Muscle of leg (tissue), 11 donors: ENCODE results near the gene OCRL. TPM values are rescaled to one million over a fixed set of nuclear protein-coding genes. Genes with fewer than 3 reads are reported as not detected.

Experiments used
- DNase-seq: peaks from one replicate; pipeline ENCODE4 v3.0.0; 2013
- H3K27ac ChIP-seq: one replicate; pipeline ENCODE4 v1.5.1; 2013; ENCODE audit warnings: mild to moderate bottlenecking, low read length, control low read depth
- H3K27me3 ChIP-seq: one replicate; pipeline ENCODE4 v1.6.1; 2013; ENCODE audit warnings: low read length; ENCODE audit not compliant: control insufficient read depth, insufficient read depth
- H3K36me3 ChIP-seq: one replicate; pipeline ENCODE4 v1.6.1; 2013; ENCODE audit warnings: low read length; ENCODE audit not compliant: control insufficient read depth, insufficient read depth
- H3K4me1 ChIP-seq: one replicate; pipeline ENCODE4 v1.6.1; 2013; ENCODE audit warnings: low read length; ENCODE audit not compliant: control insufficient read depth, insufficient read depth
- H3K4me3 ChIP-seq: one replicate; pipeline ENCODE4 v1.5.1; 2013; ENCODE audit warnings: low read length, control low read depth
- H3K9me3 ChIP-seq: replicated peaks from 2 replicates; pipeline ENCODE4 v1.6.1; 2013; ENCODE audit warnings: low read depth, low read length; ENCODE audit not compliant: control insufficient read depth
- WGBS: methylation state at CpG from one replicate; pipeline ENCODE4 v1.1.5; 2013; ENCODE audit warnings: missing lambda C conversion rate; ENCODE audit not compliant: insufficient coverage; 5-methylcytosine and 5-hydroxymethylcytosine counted together
- polyA plus RNA-seq, 8 donors: library from polyadenylated mRNA; unstranded; fragments of 120-200 nt; gene quantifications; one replicate each; pipeline versions ENCODE4 v1.2.1 to v1.2.3, GENCODE V29; 2013; ENCODE audit warnings: inconsistent platforms in 1 of 8, low replicate concordance in 1 of 8; ENCODE audit not compliant: insufficient read length in 8 of 8, insufficient read depth in 1 of 8
- total RNA-seq: library from RNA; stranded (reverse); fragments of 120-200 nt; gene quantifications from one replicate; pipeline ENCODE4 v1.2.4, GENCODE V29; 2013

The OCRL gene
- total and polyA plus RNA-seq, 9 donors: 7.7 to 17.3 (median 12.7) TPM

DNA sequence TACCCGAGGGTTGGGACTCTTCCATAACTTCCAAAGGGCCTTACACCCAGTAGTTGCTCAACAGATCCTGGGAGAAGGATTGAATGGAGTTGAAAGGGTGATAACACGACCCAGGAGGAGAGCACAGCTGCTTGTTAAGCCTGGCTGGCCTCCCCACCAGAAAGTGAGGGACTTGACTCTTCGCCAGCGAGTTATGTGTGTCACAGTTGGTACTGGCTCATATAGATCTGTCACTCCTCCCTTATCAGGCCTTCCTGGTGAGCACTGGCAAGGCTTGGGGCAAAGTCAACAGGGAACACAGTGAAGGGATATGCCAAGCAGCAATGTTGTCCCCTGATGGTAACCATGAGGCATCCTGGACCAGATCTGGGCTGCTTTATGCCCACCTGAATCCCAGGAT lies 78.9 kb downstream of the OCRL start:
- DNase-seq: peak; percentile 58
- no peaks in the 10 kb centered on the region for H3K36me3 ChIP-seq
- H3K27ac ChIP-seq: peak overlapping the region; percentile 13
- WGBS: 70% methylated on average over 3 of the region's 4 CpGs
- no peaks in the 10 kb centered on the region for H3K9me3 ChIP-seq
- peaks cover 15% of the 10 kb centered on the region for H3K27me3 ChIP-seq
- H3K4me1 ChIP-seq: peaks cover 30% of the 10 kb centered on the region
- no peak overlapping the region for H3K4me3 ChIP-seq

GRCh38 chrX:129622757-129623301 lies 82.8 kb downstream of the OCRL start:
- Histone ChIP-seq H3K9me3 (no peaks in the 10 kb centered on the region), H3K36me3 (no peaks in the 10 kb centered on the region), H3K4me1 (peaks cover 16% of the 10 kb centered on the region), H3K27me3 (peaks cover 15% of the 10 kb centered on the region), H3K4me3 (no peak overlapping the region), H3K27ac (no peak overlapping the region)
- WGBS: 46% methylated on average over 7 of the region's 10 CpGs
- DNase-seq: no peak

- no peak for DNase-seq
- Histone ChIP-seq H3K4me1 (peaks cover 21% of the 10 kb centered on the region), H3K36me3 (no peaks in the 10 kb centered on the region), H3K27me3 (peaks cover 17% of the 10 kb centered on the region), H3K27ac (no peak overlapping the region), H3K9me3 (no peaks in the 10 kb centered on the region), H3K4me3 (no peak overlapping the region)
- WGBS: no CpG with 5 or more reads among the region's 3 CpGs
Measured at GRCh38 chrX:129626026-129626425, 86.0 kb downstream of the OCRL start.

- DNase-seq: peak; percentile 73
- Histone ChIP-seq H3K36me3 (no peaks in the 10 kb centered on the region), H3K9me3 (no peaks in the 10 kb centered on the region), H3K27ac (peak overlapping the region; percentile 51), H3K4me3 (no peak overlapping the region), H3K27me3 (peaks cover 24% of the 10 kb centered on the region), H3K4me1 (peaks cover 15% of the 10 kb centered on the region)
- 64% methylated on average over 4 of the region's 7 CpGs for WGBS
Measured at GRCh38 chrX:129629837-129630236, 89.8 kb downstream of the OCRL start.

GRCh38 chrX:129631849-129632248 lies 91.8 kb downstream of the OCRL start:
- 90% methylated on average over 5 of the region's 5 CpGs for WGBS
- DNase-seq: no peak
- H3K27me3 ChIP-seq: peaks cover 29% of the 10 kb centered on the region

GRCh38 chrX:129632443-129632842 lies 92.4 kb downstream of the OCRL start:
- no CpG with 5 or more reads among the region's 7 CpGs for WGBS

More at GRCh38 chrX:129631849-129632248, 91.8 kb downstream of the OCRL start:
- Histone ChIP-seq H3K27ac (no peak overlapping the region), H3K4me3 (no peak overlapping the region), H3K36me3 (no peaks in the 10 kb centered on the region), H3K4me1 (peaks cover 15% of the 10 kb centered on the region), H3K9me3 (no peaks in the 10 kb centered on the region)

GRCh38 chrX:129634541-129634940 lies 94.5 kb downstream of the OCRL start:
- no peaks in the 10 kb centered on the region for H3K36me3 ChIP-seq
- peaks cover 34% of the 10 kb centered on the region for H3K27me3 ChIP-seq
- 63% methylated on average over 6 of the region's 7 CpGs for WGBS
- no peak for DNase-seq
- no peaks in the 10 kb centered on the region for H3K9me3 ChIP-seq
- no peak overlapping the region for H3K27ac ChIP-seq
- H3K4me1 ChIP-seq: peaks cover 17% of the 10 kb centered on the region
- H3K4me3 ChIP-seq: no peak overlapping the region

More at GRCh38 chrX:129632443-129632842, 92.4 kb downstream of the OCRL start:
- no peak overlapping the region for H3K4me3 ChIP-seq
- H3K4me1 ChIP-seq: peaks cover 17% of the 10 kb centered on the region
- H3K9me3 ChIP-seq: no peaks in the 10 kb centered on the region
- H3K36me3 ChIP-seq: no peaks in the 10 kb centered on the region
- peaks cover 29% of the 10 kb centered on the region for H3K27me3 ChIP-seq
- DNase-seq: peak; percentile 39
- no peak overlapping the region for H3K27ac ChIP-seq

DNA sequence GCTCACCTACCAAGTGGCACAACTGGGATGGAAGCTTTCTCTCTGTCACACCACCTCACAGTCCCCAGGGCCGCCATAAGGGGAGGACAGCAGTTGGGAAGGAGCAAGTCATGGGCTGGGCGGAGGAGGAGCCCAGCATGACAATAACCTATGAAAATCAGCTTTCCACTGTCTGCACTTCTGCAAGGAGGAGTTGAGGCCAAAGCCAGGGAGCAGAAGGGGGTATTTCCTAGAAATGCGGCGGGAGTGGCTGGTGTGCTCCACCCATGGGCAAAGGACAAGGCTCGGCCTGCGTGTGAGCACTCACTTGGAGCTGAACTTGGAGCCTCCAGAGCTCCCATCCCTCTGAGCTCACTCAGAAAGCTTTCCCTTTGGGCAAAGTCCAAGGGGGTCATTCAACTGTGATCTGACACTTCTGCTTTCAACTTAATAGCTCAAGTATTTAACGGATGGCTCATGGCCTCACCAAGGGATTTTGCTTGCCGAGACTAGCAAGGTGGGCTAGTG lies 96.2 kb downstream of the OCRL start:
- Histone ChIP-seq H3K9me3 (no peaks in the 10 kb centered on the region), H3K27me3 (peaks cover 40% of the 10 kb centered on the region), H3K4me1 (peaks cover 9% of the 10 kb centered on the region), H3K4me3 (no peak overlapping the region), H3K27ac (no peak overlapping the region), H3K36me3 (no peaks in the 10 kb centered on the region)
- 77% methylated on average over 3 of the region's 8 CpGs for WGBS
- no peak for DNase-seq

DNA sequence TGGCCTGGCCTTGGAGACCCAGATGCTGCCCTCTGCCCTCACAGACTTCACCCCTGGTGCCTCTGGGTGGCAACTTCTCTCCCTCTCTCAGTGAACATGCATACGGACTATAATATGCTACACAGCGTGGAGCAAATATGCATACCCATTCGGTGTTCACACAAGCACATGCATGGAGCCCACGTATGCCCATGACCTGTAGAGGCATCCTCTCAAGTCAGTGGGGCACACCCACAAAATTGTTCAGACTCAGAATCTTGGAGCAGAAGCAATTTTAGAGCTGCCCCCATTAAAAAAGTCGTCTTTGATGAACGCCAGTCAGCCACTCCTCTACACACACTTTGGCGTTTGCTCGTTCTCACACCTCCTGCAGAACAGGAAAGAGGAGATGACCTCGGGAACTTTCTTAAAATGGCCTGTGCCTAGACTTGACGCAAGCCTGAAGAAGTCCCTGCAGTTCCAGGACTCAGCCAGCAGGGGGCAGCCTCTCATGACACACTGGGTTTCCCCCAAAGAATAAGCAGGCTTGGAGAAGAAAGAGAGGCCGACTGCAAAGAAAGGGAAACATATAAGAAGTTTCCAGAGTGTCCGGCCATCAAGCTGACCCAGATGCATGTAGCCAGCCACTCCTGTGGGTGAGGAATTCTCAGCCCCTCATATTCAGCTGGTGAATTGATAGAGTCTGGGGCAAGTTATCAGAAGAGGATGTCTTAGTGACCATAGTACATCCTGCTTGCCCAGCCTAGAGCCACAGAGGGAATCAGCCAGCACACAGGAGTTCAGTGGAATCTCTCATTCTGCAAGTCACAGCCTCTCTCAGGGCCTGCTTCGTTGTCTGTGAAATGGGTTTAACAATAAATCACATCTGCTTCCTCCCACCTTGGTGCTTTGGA lies 97.4 kb downstream of the OCRL start:
- Histone ChIP-seq H3K36me3 (no peaks in the 10 kb centered on the region), H3K27me3 (peaks cover 40% of the 10 kb centered on the region), H3K27ac (no peak overlapping the region), H3K4me1 (peaks cover 13% of the 10 kb centered on the region), H3K9me3 (no peaks in the 10 kb centered on the region), H3K4me3 (no peak overlapping the region)
- peak; percentile 72 for DNase-seq
- 20% methylated on average over 6 of the region's 13 CpGs for WGBS

DNA sequence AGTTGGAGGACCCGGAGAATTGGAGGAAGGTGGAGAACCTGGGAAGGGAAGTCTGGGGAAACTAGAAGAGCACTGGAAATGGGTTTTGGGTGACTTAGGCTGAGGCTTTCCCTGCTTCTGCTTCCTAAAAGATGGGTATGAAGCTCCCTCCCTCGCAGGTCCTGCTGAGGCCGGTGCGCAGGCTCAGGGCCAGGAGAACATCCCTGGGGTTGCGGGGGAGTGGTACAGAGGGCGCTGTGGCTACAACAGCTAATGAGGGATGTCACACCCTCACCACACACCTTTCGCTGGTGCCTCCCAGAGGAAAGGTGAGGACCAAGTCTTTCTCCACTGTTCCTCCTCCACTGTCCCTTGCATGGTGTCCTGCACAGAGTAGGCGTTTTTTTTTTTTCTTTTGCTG lies 98.9 kb downstream of the OCRL start:
- 93% methylated on average over 3 of the region's 8 CpGs for WGBS
- Histone ChIP-seq H3K4me1 (peaks cover 10% of the 10 kb centered on the region), H3K9me3 (no peaks in the 10 kb centered on the region), H3K27ac (no peak overlapping the region), H3K27me3 (peaks cover 45% of the 10 kb centered on the region), H3K36me3 (no peaks in the 10 kb centered on the region), H3K4me3 (no peak overlapping the region)
- DNase-seq: no peak
